ENCODE data around the gene ADARB1.

- TF ChIP-seq CTCF (IDR thresholded peaks at IDR 0.05): no peak
- no peak for TF ChIP-seq EP300 (IDR thresholded peaks at IDR 0.05)
- no peak for TF ChIP-seq POLR2AphosphoS5 (IDR thresholded peaks at IDR 0.05)
These were observed 136.1 kb downstream of the ADARB1 start for GRCh38 chr21:45210461-45210983.

Measured in stomach (tissue), 4 donors.